IPS-NIHi11 (cell line): ENCODE measurements around the gene NMNAT1.
"Not testable (repeated sequence)": the region's sequence is repeated elsewhere in the genome, so short reads cannot be mapped to it uniquely, and the experiment has no call there.

Experiments used
- DNase-seq: peaks from one replicate; pipeline ENCODE4 v3.0.0; 2012; ENCODE audit warnings: mixed read lengths, low spot score

NMNAT1 gene

DNA sequence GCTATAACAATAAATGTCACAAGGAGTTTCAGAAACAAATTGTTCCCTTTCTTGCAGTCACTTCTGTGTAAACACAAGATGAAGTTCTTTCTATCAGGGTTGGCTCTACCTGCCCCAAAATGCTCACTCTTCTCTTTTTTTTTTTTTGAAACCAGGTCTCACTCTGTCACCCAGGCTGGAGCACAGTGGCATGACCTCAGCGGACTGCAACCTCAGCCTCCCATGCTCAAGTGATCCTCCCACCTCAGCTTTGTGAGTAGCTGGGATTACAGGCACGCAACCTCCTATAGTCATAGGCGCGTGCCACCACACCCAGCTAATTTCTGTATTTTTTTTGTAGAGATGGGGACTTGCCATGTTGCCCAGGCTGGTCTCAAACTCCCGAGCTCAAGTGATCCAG, 22.7 kb upstream of the NMNAT1 start:
- DNase-seq = no peak

DNA sequence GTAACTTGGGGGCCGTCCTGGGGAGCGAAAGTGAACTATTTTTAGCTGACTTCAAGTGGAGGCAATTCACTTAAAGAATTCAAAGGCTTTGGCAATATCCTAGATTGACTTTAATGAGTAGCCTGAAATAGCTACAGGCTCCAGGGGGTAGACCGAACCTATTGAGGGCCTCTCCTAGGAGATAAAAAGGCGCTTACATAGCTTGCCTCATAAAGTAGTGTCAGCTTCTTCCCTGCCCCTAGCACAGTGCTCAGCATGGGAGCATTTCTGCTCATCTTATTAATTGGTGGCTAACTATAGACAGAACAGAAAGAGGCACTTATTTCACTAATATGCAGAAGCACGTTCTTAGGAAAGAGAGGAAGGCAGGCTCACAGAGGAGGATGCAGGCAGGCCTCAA, 20.9 kb upstream of the NMNAT1 start:
- no peak for DNase-seq

DNA sequence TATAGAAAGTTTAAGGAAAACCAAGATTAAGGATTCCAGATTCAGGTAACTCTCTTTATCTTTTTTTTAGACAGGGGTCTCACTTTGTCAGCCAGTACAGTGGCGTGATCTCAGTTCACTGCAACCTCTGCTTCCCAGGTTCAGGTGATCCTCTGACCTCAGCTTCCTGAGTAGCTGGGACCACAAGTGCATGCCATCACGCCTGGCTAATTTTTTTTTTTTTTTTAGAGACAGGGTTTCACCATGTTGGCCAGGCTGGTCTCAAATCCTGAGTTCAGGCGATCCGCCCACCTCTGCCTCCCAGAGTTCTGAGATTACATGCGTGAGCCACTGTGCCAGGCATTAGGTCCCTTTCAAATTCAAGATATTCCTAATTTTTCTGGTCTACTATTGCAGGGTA, 16.0 kb upstream of the NMNAT1 start:
- DNase-seq = no peak

DNA sequence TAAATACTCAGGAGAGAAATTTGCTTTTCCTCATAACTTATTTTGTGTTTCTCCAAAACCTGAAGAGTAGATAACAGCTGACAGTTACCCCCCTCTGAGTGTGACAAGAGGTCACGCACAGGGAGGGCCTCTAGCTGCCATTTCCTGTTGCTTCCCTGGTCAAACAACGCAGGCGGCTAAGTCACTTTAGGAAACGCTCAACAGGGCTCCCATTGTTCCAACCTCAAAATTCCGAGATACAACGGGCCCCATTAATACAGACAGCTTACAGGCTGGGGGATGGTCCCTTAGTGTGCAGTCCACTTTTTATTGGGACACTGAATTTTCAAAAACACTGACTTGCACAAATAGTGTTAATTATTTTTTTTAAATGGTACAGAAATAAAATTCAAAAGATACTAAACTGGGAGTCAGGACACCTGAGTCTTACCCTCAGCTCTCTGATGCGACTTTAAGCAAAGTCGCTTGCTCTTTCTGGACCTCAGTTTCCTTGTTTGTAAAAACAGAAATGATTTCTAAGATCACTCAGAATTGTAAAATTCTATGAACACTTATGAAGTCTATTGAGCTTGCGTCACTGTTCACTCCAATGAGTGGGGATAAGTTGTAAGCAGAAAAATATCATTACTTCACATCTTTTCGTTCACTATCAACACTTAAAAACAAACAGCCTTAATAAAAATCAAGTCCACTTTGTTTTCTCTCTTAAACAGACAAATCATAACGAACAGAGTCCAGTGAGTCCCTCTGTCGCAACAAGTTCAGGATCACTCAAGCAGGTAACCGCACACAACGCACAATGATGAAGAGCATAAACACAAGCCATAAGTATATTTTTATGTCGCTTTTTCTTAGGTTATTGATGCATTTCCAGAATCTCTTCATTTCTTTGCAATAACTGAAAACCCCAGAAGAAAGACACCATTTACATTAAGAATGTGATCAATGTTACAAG, 13.6 kb upstream of the NMNAT1 start:
- DNase-seq = peak; percentile 69

DNA sequence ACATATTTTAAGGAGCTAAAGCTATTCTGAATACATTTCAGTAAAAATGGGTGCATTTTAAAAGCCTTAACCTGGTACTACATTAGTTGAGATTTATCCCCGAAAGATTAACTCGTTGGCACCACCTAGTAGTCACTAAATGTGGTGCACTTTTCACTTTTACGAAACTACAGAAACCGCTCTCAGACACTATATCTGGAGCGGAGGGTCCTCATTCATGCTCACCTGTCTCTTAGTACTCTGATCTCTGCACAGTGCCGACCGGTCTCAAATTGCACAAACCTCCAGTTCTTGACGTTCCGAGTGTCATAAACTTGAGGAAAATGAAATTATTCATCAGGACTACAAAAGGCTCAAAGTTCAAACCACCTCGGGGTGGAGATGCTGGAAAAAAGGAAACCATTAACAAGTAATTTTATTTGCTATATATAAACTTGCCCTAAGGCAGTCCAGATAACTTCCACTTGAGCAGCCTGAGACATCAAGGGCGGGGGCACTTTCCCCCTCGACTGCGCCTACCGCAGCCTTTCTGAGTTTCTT, 806 bp upstream of the NMNAT1 start:
- DNase-seq = peak; percentile 55

DNA sequence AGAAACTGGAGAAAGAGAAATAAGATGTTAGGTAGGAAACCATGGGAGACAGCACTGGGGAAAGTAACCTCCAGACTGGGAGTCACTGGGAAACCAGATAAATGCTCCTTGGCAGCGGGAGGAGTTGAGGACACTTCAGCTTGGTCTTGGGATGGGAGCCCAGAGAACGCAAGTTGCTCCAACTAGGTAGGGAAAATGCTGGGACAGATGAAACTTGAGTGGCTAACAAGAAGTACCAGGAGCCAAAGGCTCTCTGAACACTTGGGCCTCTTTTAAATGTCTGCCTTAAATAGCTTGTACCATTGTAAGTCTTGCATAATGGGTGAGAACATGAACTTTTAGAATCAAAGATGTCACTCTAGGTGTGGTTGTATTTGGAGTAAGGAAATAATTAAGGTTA, 3.0 kb downstream of the NMNAT1 start:
- no peak for DNase-seq

DNA sequence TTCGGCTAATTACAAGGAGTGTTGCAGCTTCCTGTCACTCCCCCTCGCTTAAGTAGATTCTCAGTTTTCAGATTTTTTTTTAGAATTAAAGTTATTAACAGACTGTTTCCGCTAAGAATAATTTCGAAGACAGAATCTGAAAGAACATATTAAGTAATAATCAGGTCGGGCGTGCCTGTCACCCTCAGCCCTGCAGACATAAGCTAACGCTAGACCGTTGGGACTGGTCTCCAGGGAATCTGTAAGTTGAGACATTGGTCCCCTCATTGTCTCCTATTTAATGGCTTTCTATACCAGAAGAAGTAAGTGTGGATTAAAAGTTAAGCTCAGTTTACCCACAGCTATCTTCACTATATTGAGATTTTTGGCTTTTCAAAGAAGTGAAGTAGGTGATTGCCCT, 14.5 kb downstream of the NMNAT1 start:
- no peak for DNase-seq

DNA sequence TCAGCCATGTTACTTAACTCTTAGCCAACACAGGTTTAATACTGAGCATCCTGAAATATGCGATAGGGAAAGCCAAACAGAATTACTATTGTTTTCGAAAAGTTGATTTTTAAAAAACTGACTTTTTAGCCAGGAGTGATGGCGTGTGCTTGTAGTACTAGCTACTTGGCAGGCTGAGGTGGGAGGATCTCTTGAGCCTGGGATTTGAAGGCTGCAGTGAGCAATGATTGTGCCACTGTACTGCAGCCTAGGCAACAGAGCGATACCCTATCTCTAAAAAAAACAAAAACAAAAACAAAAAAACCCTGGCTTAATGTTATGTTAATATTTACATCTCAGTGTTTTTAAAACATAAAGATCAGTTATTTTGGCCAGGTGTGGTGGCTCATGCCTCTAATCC, 16.7 kb downstream of the NMNAT1 start:
- DNase-seq = no peak

DNA sequence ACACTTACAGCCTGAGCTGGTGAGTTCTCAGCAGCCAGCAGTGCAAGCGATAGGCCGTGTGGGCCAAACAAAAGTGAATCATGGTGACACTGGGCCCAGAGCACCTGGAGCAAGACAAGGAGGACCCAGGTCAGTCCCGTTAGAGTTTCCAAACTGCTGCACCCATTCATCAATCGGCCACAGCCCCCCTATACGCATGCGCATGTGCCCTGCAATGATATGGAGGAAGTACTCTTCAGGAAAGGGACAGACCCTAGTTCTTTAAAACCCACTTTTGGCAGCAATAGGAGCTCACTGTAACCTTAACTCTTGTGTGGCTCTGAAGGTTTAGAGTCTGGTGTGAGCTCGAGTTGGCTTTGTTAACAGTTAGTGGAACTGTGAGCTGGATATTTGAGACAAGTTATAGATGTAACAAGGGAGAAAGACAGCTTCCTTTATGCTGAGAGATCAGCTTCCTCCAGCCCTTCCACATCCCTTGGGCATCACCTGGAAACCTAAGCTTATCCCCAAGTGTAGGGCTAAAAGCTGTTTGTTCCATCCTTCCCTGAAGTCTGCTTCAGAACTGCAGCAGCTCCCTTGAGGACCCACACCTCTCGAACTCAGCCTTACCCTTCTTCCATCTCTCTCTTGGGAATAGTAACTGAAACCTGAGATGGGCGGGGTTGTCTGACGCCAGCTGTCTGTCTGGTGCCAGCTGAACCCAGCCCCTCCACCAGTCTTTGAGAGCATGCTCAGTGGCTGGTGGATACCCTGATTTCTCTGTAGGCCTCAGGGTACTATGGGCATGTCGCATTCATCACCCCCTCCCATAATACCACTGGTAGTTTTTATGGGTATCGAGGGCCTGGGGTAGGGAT, 17.7 kb downstream of the NMNAT1 start:
- peak; percentile 78 for DNase-seq

DNA sequence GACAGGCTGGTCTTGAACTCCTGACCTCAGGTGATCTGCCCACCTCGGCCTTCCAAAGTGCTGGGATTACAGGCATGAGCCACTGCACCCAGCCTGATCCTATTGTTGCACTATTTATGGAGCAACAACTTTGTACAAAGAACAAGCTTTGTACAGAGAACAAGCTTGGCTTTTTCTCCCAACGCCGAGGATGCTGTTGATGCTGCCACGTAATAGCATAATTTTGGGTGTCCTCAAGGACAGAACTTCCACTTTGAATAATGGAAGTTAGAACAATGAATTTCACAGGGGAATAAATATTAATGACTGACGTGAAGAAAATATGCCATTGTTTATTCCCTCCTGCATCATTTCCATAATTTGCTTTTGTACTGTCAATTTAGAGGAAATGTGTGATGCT, 41.0 kb downstream of the NMNAT1 start:
- DNase-seq = no peak

DNA sequence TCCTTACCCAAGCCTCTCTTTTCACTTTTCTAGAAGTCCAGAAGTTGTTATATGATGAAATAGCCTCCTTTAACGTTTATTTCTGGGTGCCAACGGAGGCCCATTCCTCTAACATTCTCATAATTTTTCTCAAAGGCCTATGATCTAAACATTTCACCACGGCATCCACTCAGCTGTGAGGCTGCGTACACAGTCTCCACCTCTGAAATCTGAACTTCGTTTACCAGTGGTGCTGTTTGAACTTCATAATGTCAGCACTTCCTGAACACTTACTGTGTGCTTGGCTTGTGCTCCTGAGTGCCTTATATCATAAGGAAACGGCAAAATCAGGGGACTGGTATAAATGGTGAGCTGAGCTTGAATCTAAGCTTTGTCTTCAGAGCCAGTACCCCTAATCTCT, 41.7 kb downstream of the NMNAT1 start:
- DNase-seq = no peak

DNA sequence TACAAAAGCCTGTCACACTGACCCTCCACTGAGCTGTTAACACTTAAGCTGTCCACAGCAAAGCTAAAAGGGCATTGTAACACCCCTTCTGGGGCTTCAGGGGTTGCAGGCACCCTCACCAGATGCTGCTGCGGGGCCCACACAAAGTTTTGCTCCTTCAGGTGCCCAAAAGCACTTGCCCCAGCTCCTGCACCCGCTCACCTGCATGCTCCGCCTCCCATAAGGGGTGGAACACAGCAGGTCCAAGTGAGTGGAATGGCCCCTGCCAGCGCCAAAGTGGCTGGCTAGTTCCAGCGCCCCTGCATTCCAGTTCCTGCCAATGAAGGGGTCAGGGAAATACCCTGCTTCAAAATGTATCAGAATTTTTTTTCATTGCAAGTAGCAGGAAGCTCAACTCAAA, 46.5 kb downstream of the NMNAT1 start:
- DNase-seq = no peak

DNA sequence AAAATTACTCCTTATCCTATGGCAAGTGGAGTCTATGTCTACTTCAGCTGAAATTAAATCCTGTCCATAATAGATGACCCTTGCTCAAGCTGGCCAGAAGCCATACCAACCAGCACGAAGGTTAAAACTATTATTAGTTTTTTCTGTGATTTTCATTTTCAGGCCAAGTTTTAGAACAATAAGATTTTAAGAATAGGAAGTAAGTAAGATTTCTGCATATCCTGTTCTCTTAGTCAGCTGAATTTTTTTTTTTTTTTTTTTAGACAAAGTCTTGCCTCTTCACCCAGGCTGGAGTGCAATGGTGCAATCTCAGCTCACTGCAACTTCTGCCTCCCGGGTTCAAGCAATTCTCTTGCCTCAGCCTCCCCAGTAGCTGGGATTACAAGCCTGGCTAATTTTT, 47.7 kb downstream of the NMNAT1 start:
- no peak for DNase-seq

DNA sequence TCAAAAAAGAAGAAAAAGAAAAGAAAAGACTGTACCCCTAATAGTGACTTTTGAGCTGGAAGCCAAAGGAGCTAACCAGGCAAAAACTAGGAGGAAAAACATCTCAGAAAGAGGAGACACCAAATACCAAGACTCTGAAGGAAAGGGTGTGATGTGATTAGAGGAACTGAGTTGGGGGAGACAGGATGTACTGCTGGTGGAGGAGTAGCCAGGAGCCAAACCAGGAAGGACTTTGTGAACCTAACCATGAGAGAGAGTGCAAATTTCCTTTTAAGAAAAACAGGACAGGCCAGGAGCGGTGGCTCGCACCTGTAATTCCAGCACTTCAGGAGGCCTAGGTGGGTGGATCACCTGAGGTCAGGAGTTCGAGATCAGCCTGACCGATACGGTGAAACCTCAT, 49.6 kb downstream of the NMNAT1 start:
- DNase-seq = no peak

DNA sequence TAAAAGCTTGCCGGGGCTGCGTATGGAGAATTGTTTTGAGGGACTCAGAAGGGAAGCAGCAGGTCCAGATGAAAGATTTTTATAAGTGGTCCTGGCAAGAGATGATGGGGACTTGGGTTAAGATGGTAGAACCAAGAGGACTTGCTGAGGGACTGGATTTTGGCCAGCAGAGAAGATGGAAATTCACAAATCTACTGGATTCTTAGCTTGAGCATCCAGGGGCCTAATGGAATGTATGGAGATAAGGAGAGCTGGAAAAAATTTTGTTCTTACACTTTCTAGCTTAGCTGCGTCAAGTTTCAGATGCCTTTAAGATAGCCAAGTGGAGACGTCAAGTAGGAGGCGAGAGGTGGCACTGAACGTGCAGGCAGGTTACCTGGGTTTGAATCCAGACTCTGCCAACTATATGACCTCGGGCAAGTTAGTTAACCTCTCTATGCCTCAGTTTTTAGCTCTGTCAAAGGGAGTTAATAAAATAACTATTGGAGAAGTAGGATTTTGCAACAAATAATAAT, 50.3 kb downstream of the NMNAT1 start:
- DNase-seq = no peak

DNA sequence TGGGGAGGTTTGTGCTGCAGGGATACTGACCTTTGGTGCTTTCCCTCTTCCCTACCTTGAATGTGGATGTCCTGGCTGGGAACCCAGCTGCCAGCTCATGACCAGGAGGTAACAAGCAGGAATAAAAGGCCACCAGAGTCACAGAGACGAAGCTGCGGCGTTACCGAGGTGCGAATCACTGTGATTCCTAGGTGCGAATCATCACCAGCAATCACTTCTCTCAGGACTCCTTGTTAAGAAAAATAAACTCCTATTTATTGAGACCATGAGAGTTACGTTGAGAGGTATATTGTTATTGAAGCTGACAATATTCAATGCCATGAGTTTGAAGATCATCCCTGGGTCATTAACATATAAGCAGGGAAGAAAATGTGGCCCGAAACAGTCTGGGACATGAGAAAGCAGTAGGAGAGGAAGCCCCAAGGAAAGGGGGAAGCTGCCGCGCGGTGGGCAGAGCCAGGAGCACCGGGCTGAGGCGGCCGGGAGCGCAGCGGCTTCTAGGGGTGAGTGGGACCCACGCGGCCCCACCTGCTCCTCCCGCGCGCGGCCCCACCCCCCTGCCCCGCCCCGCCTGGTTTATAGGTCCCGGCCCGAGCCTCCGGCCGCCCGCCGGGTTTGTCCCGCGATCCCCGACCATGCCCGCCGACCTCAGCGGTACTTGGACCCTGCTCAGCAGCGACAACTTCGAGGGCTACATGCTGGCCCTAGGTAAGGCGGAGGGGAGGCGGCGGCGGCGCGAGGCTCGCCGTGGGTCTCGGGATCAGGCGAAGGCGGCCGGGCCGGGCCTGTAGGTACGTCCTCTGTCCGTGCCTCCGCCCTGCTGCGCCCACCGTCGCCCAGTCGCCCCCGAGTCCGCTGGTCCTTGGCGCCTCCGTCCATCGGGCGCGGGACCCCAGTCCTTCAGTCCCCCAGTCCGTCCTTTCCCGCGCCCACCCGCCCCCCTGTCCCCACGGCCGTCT, 53.6 kb downstream of the NMNAT1 start, which contains the start of gene RBP7:
TSS of gene RBP7 (plus strand) at position 605 of the 959 bp plus-strand sequence. CDS start at position 636, 31 bp downstream.
- peak; percentile 75 for DNase-seq

DNA sequence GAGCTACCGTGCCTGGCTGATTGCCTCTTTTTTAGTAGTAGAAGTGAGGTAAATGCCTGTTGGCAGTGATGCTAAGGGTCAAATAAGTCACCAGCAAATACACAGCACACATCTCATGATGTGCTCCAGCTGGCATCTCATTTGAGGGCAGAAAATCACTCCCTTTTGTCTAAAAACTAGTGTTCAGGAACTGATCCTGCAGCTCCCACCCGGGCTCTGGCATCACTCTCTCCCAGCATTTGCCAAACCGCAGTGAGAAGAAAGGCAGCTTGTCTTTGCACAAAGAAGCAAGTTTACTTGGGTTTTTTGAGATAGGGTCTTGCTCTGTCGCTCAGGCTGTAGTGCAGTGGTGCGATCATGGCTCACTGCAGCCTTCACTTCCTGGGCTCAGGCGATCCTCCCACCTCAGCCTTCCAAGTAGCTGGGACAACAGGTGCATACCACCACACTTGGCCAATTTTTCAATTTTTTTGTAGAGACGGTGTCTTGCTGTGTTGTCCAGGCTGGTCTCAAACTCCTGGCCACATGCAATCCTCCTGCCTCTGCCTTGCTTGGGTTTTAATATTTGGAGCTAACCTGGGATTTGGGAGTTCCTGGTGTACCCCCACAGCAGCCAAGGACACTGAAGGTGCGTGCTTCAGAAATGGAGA, 57.9 kb downstream of the NMNAT1 start:
- DNase-seq = no peak

DNA sequence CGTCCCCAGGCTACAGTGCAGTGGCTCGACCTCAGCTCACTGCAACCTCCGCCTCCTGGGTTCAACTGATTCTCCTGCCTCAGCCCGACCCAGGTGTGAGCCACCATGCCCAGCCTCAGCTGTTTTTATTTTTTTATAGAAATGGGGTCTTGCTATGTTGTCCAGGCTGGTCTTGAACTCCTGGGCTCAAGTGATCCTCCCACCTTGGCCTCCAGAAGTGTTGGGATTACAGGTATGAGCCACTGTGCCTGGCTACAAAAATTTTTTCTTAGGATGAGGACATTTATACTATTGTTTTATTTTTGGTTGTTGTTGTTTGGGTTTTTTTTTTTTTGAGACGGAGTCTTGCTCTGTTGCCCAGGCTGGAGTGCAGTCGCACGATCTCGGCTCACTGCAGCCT, 62.0 kb downstream of the NMNAT1 start:
- DNase-seq = not testable (repeated sequence)

DNA sequence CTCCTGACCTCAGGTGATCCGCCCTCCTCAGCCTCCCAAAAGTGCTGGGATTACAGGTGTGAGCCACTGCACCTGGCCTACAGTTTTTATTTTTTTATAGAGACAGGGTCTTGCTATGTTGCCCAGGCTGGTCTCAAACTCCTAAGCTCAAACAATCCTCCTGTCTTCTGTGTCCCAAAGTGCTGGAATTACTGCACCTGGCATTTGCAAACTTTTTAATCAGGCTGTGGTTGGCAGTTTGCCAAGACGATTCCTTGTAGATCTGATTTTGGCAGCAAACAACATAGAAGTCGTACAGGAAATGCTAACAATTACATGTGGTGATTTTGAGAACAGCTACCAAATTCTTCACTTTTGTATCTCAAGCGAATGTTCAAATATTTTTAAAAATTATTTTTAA, 63.9 kb downstream of the NMNAT1 start:
- no peak for DNase-seq

DNA sequence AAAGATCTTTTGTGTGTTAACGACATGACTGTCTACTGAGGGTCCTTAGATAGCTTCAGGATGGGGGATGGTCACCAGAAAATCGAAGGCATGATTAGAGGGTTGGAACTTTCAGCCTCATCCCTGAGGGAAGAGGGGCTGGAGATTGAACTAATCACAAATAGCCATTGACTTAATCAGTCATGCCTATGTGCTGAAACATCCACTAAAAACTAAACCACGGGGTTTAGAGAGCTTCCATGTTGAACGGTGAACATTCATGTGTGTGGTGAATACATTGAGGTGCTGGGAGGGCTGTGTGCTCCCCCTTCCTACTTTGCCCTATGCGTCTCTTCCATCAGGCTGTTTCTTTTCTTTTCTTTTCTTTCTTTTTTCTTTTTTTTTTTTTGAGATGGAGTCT, 70.7 kb downstream of the NMNAT1 start:
- DNase-seq = no peak

DNA sequence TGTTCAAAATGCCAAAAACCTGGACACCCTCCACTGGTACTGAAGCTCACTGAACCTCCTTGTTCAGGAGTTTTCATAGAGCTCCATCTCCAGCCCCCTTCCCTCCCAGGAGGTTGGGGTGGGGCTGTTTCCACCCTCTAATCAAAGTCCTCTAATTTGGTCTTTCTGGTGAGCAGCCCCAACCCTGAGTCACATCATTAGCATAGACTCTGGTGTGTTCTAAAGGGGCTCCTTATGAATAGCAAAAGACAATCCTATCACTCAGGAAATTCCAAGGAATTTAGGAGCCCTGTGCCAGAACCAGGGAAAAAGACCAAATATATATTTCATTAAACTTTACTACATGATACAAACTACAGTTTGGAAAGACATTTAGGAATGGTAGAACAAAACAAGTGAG, 76.3 kb downstream of the NMNAT1 start:
- DNase-seq = no peak
